Measurements from ENCODE around the gene TNRC6B.

DNA sequence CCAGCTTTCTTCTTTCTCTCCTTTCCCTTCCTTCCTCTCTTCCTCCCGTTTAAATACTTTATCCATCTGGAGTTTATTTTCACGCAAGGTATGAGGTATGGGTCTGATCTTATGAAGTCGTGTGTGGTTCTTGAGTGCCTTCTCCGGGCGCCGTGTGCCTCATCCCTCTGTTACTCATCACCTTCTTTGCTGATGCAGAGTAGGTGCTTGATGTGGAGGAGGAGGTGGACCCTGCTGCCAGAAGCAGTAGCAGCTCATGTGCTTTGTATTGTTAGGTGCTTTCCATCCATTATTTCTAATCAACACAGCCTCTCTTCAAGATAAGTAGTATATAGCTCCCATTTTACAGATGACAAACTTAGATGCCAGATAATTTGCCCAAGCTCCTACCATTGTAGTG lies 47.0 kb downstream of the TNRC6B start:
- TF ChIP-seq, protein P1, sequence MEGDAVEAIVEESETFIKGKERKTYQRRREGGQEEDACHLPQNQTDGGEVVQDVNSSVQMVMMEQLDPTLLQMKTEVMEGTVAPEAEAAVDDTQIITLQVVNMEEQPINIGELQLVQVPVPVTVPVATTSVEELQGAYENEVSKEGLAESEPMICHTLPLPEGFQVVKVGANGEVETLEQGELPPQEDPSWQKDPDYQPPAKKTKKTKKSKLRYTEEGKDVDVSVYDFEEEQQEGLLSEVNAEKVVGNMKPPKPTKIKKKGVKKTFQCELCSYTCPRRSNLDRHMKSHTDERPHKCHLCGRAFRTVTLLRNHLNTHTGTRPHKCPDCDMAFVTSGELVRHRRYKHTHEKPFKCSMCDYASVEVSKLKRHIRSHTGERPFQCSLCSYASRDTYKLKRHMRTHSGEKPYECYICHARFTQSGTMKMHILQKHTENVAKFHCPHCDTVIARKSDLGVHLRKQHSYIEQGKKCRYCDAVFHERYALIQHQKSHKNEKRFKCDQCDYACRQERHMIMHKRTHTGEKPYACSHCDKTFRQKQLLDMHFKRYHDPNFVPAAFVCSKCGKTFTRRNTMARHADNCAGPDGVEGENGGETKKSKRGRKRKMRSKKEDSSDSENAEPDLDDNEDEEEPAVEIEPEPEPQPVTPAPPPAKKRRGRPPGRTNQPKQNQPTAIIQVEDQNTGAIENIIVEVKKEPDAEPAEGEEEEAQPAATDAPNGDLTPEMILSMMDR (IDR thresholded peaks at IDR 0.05): no peak
- TF ChIP-seq EP300 (IDR thresholded peaks at IDR 0.05) (no peak), POLR2A (IDR thresholded peaks at IDR 0.05) (no peak)

Measured in tibial nerve (tissue), 4 donors.